K562 (cell line): ENCODE measurements around the gene ZNF625.

Experiments
- CEBPG ChIP-seq, 3 experiments: fragments of 200-800 bp in 1 of 3; sonication (Bioruptor generic) in 1 of 3; sonication (generic) in 1 of 3; formaldehyde crosslinking in 1 of 3; IDR thresholded peaks in 2 of 3; conservative IDR thresholded peaks in 1 of 3; 2 replicates each; pipeline versions ENCODE4 v1.6.1 to v1.8.0; 2016 to 2022; ENCODE audit warnings: missing compliant biosample characterization in 2 of 3, missing genetic modification characterization in 2 of 3, mild to moderate bottlenecking in 1 of 3, missing genetic modification reagents in 1 of 3
- CTCF ChIP-seq, 3 experiments: IDR thresholded peaks in 2 of 3; conservative IDR thresholded peaks in 1 of 3; 2 replicates each; pipeline ENCODE4 v1.5.1; 2011 to 2012; ENCODE audit warnings: low read length in 3 of 3, mild to moderate bottlenecking in 3 of 3, control low read depth in 2 of 3, improper control_type of control experiment in 1 of 3, inconsistent platforms in 1 of 3, low read depth in 1 of 3, mixed read lengths in 1 of 3, moderate library complexity in 1 of 3; ENCODE audit not compliant: insufficient read depth in 2 of 3
- EP300 ChIP-seq: IDR thresholded peaks from 2 replicates; pipeline ENCODE4 v1.6.1; 2012; ENCODE audit warnings: low read length, improper control_type of control experiment
- HDAC6 ChIP-seq: IDR thresholded peaks from 2 replicates; pipeline ENCODE4 v1.6.1; 2012; ENCODE audit warnings: low read depth, mild to moderate bottlenecking, control low read depth, inconsistent platforms, low read length, moderate library complexity
- HMGXB4 ChIP-seq: sonication (generic); formaldehyde crosslinking; IDR thresholded peaks from 2 replicates; pipeline ENCODE4 v1.8.1; 2023; ENCODE audit warnings: mild to moderate bottlenecking, missing genetic modification reagents
- NRF1 ChIP-seq, 2 experiments: fragments of 450-650 bp; IDR thresholded peaks in 1 of 2; conservative IDR thresholded peaks in 1 of 2; 2 replicates each; pipeline ENCODE4 v1.6.1; 2014; ENCODE audit warnings: mild to moderate bottlenecking in 2 of 2
- SP1 ChIP-seq: sonication (generic); formaldehyde crosslinking; IDR thresholded peaks from 2 replicates; pipeline ENCODE4 v1.8.1; 2022; ENCODE audit warnings: mild to moderate bottlenecking, missing genetic modification reagents

- no peak for TF ChIP-seq CEBPG (CRISPR knock-in tag; IDR thresholded peaks at IDR 0.05)
- TF ChIP-seq CEBPG (tag; conservative IDR thresholded peaks at IDR 0.05 in 1 of 2, IDR thresholded peaks at IDR 0.05 in 1 of 2) = no peak
- no peak for TF ChIP-seq EP300
- TF ChIP-seq HDAC6 = no peak
- TF ChIP-seq SP1 (CRISPR knock-in tag) = no peak
- no peak for TF ChIP-seq HMGXB4 (CRISPR knock-in tag)
- no peak for TF ChIP-seq NRF1 (conservative IDR thresholded peaks at IDR 0.05 in 1 of 2, IDR thresholded peaks at IDR 0.05 in 1 of 2)
- TF ChIP-seq CTCF (IDR thresholded peaks at IDR 0.05 in 2 of 3, conservative IDR thresholded peaks at IDR 0.05 in 1 of 3; ENCODE audit: insufficient read depth in 2 of 3, low read depth in 1 of 3, low read length in 3 of 3) = no peak
Observed at GRCh38 chr19:12139269-12139668, 17.3 kb downstream of the ZNF625 start.
